NK-92 treated with Interleukin-12 subunit alpha and Interleukin-12 subunit beta, amount 100 ng/mL, for 24 hours (cell line): ENCODE results near the gene RUNX2.
A peak's percentile ranks its signal among the peaks of the same experiment; 100 is the strongest.
"Not testable (repeated sequence)": the region's sequence is repeated elsewhere in the genome, so short reads cannot be mapped to it uniquely, and the experiment has no call there.

Source experiments
- DNase-seq: peaks from one replicate; lab custom pipeline; 2025; lab: John Stamatoyannopoulos, UW

Gene RUNX2

DNA sequence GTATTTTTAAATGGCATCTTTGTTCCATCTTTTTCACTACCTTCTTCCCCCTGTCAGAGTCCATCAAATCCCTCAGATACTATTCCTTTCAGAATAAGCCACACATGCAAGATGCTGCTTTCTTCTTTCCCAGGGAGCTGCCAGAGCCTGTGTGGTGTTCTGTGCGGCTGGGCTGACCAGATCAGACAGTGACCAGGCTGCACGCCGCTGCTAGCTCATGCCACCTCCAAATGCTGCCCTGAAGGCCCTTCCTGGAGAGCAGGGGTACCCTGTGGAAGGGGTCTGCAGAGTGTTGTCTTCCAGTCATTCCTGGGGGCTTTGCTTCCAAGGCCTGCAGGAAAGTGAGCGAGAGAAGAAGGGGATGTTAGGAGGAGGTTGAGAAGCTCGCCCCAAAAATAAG is 228.7 kb downstream of the RUNX2 start:
- no peak for DNase-seq

DNA sequence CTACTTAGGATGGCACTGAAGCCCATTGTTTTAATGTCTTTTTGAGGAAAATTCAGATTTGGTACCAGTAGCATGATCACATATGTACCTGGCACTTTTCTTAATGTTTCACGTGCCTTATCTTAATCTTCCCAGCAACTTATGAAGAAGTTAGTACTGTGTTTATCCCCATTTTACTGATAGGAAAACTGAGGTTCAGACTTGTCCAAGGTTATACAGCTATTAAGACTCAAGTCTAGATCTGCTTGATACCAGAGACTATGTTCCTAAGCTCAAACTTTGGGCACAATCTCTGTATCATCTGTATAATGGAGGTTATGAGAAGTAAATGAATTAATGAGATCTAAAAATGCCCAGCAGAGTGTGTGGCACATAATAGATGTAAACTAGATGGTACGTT is 229.3 kb downstream of the RUNX2 start:
- no peak for DNase-seq

DNA sequence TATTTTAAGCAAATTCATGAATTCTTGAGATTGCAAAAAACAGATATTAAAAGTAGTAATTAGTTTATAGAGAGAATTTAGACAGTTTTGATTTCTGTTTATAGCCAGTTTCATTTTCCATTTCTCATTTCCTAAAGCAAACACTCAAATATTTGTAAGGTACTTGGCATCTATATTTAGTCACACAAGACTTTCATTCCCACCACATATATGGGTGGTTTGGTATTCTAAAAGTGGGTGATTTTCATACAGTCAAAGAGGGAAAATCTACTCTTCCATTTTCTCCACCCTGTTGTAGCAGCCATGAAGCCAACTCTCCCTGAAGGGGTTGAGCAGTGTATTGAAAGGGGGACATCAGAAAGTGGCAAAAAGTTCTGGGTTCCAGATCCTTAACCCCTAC is 230.7 kb downstream of the RUNX2 start:
- DNase-seq, result no peak

DNA sequence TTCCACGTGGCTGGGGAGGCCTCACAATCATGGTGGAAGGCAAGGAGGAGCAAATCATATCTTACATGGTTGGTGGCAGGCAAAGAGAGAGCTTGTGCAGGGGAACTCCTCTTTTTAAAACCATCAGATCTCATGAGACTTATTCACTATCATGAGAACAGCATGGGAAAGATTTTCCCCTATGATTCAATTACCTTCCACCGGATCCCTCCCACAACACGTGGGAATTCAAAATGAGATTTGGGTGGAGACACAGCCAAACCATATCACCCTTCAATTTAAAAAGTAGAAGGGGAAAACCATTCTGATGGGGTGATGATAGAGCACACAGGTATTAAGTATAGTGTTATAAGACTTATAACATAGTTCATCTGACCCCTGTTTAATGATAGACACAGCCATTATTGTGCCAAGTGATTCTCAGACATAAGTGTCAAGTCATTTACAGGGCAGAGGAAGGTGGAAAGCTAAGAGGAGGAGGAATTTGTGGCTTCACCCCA is 232.2 kb downstream of the RUNX2 start:
- not testable (repeated sequence) for DNase-seq

DNA sequence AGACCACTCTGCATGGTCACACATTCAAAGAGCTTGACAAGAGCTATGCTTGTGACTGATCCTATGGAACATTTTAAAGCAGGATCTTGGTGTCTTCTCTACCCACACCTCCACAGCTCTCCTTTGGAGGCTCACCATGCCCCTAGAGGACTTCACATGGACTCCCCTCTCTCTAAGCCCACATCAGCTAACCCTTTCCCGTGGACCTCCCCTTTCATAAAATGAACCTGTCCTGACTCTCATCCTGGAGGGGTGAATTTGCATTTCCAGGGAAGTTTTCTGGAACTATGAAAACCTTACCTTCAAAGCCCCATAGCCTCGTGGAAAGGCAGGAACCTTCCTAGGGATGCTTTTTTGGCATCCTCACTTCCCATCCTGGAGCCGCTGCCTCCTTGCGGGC is 234.0 kb downstream of the RUNX2 start:
- no peak for DNase-seq

DNA sequence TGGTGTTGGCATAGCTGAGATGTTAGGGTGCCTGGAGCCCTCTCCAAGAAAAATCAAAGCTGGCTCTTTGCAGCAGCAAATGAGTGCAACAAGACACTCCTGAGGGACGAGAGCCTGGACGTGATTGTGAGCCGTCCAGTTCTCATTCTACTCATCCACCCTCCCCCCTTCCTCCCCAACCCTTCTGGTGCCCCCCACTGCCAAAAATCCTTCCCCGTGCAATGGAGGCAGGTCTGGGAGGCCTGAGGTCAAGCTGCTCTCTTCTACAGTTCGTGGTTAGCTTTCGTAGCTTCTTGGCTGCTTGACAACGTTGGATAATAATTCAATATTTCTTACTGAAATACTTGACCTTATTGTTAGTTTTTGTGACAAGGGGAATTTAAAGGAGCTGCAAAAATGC is 234.9 kb downstream of the RUNX2 start:
- DNase-seq, result no peak

DNA sequence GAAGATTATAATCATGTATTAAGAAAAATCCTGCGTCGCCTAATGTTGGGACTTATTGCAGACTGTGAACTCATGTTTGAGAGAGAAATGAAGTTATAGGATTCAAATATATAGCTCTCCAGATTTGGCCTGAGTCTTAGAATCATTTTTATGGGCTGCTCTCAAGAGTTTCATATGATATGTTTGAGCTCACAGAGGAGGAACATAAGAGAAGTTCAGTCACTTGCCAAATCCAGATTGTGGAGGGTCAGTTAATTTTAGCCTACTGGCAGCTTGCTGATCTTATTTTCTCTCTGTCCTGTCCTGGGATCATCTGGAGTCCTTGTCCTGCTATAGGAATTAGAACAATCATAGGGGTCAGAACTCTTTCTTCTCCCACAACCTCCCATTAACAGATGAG is 235.7 kb downstream of the RUNX2 start:
- no peak for DNase-seq

DNA sequence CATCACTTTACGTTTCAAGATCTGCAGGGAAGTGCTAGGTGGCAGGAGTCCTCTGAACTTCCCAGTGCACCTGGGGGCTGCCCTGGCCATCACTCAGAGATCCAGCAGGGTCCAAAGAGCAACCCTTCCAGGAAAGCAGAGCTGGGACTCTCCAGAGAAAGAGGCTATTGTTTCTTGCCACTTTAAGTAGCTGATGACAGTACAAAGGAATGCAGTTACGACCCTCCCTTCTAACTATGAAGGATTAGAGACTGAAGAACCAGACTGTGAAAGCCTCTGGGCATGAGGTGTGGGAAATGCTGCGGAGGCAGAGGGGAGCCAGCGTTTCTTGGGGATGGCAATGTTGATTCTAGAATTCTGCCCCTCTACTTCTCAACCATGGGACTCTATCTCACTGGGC is 238.8 kb downstream of the RUNX2 start:
- DNase-seq, result no peak

DNA sequence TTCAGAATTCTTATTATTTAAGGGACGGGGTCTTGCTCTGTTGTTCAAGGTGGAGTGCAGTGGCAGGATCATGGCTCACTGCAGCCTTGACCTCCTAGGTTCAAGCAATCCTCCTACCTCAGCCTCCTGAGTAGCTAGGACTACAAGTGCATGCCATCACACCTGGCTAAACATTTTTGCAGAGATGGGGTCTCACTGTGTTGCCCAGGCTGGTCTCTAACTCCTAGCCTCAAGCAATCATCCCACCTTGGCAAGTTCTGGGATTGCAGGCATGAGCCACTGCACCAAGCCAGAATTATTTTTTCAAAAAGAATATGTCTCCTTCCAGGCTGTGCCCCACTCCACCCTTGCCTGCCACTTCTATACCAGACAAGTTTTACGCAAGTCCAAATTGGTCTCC is 239.7 kb downstream of the RUNX2 start:
- no peak for DNase-seq

DNA sequence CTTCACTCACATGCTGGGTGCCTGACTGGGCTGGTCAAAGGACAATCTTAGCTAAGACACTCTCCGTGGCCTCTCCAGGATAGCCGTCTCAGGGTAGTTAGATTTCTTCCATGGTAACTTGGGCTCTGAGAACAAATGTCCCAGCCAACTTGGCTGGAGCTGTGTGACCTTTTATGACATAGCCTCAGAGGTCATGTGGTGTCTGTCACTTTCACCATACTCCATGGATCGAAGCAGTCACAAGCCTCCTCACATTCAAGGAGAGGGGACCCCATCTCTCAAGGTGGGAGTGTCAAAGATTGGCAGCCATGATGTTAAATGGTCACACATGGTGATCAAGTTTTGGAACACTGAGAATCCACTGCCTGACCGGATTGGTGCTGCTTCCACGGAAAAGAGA is 240.5 kb downstream of the RUNX2 start:
- DNase-seq, result no peak

DNA sequence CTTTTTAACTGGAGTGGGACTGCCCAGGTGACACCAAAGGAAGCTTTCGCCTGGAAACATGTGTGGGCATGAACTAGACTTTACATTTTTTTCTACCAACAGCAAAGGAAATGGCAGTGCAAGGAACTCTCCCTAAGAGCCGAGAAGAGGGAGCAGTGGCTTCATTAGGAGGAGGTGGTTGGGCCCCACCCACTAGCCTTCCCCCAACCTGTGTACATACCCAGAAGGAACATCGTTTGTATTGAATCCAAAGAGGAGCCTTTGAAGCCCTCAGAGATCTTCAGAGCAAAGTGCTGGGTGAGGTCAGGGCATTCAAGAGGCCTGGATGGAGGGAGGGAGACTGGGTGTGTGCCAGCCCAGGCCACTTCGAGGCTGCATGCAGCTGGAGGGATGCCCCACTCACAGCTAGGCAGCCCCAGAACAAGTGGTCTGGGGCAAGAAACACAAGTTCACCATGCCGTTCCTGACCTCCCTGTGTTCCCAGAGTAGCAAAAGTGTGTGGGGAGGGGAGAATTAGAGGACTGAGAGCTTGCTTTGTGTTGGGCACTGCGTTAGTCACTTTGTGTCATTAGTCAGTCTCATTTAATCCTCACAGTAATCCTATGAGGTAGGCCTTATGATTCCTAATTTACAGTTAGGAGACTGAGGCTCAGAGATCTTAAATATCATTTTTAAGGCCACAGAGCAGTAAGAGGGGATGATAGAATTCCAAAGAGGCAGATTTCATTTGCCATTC is 241.2 kb downstream of the RUNX2 start:
- no peak for DNase-seq

DNA sequence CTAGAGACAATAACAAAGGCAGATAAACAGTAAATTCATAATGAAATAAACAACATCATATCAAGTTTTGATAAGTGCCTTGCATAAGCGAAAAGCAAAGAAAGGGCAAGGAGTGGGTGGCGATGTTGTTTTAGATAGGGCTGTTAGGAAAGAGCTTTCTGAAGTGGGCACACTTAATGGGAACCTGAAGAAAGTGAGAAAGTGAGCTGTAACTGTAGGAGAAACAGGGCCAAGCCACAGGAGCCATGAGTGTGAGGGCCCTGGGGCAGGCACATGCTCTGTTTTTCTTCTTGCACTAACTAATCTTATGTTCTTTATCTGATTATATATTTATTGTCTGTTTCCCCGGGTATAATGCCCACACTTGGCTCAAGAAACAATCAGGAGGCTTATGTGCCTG is 243.0 kb downstream of the RUNX2 start:
- DNase-seq, result no peak

DNA sequence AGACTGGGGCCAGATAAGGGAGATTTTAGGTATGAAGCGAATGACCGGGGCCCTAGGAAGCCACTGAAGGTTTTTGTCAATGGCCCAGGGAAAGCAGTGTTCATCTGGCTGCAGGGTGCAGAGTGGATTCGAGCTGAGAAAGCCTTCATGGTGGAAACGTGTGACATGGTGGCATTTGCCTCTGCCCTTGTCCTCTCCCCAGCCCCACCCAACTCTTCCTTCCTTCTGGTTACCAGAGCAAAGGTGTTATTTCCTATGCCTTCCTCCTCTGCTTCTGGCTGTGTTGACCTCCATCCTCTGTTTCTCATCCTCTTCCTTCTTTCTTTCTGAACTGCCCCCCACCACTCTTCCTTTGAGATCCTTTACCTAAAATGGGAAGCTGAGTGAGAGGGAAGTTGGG is 244.7 kb downstream of the RUNX2 start:
- DNase-seq, result no peak

DNA sequence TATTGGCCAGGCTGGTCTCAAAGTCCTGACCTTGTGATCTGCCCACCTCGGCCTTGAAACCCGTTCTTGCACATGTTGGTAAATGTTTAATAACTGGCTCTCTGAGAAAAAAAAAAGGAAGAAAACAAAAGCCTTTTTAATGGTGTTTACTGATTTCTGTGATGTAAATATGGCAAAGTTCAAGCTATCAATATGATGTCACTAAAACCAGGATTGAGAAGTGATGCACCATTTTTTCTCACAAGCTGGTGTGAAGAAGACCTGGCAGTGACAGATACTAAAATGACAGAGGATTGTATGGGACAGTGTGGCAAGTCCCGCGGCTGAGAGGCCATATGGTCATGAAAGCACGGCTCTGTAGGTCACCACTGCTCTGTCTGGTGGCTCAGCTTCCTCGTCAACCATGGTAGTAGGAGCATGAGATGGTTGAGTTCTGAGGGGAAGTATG is 245.9 kb downstream of the RUNX2 start:
- no peak for DNase-seq

DNA sequence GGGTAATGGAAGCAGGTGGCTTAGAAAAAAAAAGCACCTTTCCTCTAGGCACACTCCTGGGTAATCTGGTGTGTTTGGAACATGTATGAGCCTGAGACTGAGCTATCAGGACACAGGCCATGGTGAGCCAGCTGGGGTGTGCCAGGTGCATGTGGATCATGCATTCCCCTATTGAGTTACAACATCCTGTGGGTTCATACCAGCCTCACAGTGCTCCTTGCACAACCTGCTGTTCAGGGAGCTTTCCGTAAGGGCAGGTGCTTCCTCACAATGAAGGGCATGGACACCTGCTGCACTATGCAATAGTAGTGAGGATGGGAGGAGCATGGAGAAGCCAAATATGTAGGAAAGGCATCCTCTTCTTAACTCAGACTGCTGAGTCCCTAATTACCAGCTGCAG is 246.8 kb downstream of the RUNX2 start:
- DNase-seq, result no peak

DNA sequence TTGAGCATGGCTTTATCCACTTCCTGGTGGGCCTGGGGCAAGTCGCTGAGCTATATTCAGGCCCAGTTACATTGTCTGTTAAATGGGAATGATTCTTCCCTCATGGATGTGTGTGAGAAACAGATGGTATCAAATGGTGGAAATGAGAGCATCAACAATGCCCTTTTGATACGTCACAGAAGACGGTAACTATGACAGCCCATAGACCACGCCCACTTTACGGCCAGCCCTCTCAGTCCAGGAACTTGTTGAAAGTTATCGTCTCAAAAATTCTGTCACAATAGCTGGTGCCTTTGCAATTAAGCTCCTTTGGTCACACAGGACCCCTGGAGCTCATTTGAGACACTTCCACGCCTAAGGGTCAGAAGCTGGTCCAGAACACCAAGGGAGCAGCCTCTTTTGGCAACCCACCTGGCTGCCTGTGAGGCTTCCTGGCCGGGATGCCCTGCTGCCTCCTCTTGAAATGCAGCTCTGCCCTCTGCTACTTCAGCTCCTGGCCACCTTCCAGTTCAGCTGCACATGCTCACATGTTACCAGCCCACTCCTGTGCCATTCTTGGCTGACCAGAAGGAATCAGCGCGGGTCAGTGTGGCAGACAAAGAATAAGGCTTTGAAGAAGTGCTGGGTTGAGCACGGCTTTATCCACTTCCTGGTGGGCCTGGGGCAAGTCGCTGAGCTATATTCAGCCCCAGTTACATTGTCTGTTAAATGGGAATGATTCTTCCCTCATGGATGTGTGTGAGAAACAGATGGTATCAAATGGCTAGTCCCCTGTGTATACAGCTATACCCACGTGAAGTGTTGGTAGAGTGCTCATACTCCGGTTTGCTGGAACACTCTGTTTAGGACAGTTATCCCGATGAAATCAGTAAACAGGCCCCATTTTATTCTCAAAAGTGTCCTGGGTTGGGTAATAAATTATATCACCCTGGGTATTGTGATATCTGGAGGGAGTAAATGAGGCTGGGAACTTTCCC is 248.8 kb downstream of the RUNX2 start:
- no peak for DNase-seq

DNA sequence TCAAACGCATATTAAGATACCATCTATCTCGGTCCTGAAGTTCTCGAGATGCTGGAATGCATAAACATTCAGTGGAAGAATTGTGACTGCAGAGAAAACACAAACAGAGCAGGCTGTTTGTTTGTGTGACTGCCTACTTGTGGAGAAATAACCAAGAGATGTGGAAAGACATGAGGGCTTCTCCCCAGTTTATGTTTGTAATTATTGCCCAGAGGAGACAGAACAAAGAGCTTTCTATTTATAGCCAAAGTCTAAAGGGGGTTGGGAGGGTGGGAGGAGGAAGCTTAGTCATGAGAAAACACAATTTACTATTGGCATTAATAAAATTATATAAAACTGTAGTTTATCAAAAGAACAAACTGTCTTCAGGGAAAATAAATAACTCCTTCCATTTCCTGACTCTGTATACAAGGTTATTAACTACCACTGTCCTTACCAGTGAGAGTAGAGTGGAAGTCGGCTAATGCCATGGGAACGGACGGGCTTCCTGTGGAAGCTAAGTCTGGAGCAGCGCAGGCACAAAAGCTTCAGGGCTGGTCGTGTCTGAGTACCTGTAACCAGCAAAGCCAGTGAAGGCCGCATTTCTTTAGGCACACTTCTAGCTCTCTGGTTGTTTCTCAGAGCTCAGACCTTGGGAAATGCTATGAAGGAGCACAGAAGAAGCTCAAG is 249.8 kb downstream of the RUNX2 start:
- no peak for DNase-seq

DNA sequence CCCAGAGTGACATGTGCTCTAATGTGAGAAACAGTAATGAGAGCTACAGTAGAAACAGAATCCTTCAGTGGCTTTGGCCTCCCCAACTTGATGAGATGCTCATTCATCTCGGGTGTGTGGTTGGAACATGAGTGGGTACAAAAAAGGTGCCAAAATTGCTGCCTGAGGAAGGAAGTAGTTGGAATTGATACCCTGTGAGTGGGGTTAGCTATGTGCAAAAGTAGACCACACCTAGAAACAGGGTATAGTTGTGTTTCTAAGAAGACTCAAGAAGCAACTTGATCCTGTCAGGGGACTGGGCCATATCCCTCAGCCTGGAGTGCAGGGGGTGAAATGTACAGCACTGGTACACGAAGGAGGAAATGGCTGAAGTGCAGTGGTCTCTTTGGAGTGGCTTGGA is 256.0 kb downstream of the RUNX2 start:
- peak; percentile 16 for DNase-seq

DNA sequence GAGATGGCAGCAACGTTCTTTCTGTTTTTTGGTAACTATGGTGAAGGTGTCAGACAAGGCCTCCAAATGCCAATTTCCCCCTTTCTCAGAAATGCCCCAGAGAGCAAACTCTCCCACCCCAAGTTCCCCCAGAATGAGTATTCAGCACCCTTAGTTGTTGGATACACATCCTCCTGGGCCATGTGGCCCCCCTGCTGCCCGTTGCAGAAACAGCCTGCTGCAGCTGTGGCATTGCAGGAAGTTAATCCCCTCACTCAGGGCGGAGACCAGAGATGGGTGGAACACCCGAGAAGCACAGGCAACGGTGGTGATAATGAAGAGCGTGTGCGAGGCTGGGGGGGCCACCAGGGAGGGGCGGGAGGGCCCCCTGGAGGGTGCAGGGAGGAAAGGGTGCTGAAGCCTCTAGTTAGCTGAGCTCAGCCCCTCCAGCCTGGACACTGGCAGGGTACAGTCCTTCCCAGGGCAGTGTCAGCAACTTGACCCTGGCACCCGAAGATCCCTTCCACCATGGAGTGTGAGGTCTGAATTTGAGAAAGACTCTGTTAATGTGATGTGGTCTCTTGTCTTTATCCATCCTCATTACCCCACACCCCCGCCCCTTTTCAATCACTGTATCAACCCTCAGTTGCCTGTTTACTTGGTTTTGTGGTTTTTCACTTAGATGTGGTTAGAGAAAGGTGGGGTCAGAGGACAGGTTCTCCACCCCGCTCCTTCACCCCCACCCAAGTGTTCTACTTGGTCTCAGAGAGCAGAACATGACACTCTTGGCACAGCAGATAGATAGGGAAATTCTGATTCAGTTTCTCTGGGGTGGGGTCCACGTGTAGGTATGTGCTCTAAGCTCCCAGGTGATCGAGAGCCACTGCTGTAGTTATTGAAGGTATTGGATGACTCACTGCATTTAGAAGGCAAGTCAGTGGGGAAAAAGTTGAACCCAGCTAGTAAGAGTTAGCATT is 258.4 kb downstream of the RUNX2 start:
- DNase-seq, result peak; percentile 73

DNA sequence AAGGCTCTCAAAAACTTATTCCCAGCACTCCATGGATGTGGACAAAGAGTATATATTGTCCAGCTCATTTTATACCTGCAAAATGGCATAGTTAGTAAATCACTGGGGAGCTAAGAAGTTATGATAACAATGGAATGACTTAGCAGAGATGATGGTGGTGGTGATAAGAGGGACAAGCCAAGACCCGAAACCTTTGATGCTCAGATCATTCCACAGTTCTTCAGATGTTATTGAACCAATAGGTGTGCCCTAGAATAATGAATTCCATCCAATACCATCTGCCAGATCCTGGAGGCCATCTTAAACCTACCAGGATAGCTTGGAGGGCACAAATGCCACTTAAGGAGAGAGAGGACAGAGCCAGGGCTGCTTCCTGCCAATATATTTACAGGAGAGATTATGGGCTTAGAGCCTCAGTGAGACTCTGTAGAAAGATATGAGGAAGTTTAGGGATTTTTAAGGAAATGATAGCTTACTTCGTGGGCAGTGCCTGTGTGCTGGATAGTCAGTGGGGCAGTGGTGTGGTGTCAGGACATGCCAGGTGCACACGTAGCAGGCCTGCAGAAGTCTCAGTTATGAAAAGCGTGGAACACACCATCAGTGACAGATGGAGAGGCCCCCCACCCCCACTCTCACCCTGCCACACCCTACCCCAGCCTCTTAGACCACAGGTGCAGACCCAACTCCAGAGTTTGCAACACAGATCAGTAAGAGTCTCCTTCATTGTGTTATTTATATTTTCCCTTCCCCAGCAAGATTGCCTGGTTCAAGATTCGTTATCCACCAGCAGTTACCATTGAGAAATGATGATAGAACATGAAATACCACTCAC is 259.3 kb downstream of the RUNX2 start:
- DNase-seq, result no peak
